HepG2 (cell line): ENCODE data around the gene CHST13.
A peak's percentile ranks its signal among the peaks of the same experiment; 100 is the strongest.

Source experiments
- IKZF1 ChIP-seq: fragments of 450-650 bp; IDR thresholded peaks from 2 replicates; pipeline ENCODE4 v1.7.1; 2016
- MYC ChIP-seq: sonication (generic); formaldehyde crosslinking; IDR thresholded peaks from 2 replicates; pipeline ENCODE4 v1.9.0; 2021; ENCODE audit warnings: missing genetic modification reagents, borderline replicate concordance
- PAF1 ChIP-seq: IDR thresholded peaks from 2 replicates; pipeline ENCODE4 v1.6.1; 2016; ENCODE audit warnings: missing genetic modification reagents, missing compliant biosample characterization
- POLR2G ChIP-seq: fragments of 200-400 bp; formaldehyde crosslinking; IDR thresholded peaks from 2 replicates; pipeline ENCODE4 v1.6.1; 2018; ENCODE audit warnings: mild to moderate bottlenecking, low read depth, low read length, moderate library complexity
- SMC3 ChIP-seq: IDR thresholded peaks from 2 replicates; pipeline ENCODE4 v1.6.1; 2011; ENCODE audit warnings: low read length, improper control_type of control experiment
- ZFX ChIP-seq: sonication (generic); formaldehyde crosslinking; IDR thresholded peaks from 2 replicates; pipeline ENCODE4 v1.4.0; 2020; ENCODE audit warnings: mild to moderate bottlenecking, low read depth, missing genetic modification reagents, moderate library complexity
- ZNF639 ChIP-seq: conservative IDR thresholded peaks from 2 replicates; pipeline ENCODE4 v1.6.1; 2018; ENCODE audit warnings: missing genetic modification reagents
- ZNF674 ChIP-seq: sonication (generic); formaldehyde crosslinking; IDR thresholded peaks from 2 replicates; pipeline ENCODE4 v1.5.0; 2020; ENCODE audit warnings: low read depth, mild to moderate bottlenecking, missing genetic modification reagents
- ZNF777 ChIP-seq: sonication (generic); formaldehyde crosslinking; IDR thresholded peaks from 2 replicates; pipeline ENCODE4 v1.4.0; 2020; ENCODE audit warnings: missing genetic modification reagents
- TF ChIP-seq, protein P1 (sequence below): IDR thresholded peaks from 2 replicates; pipeline ENCODE4 v1.6.1; 2016; ENCODE audit warnings: low read depth, missing genetic modification reagents, missing compliant biosample characterization
- TF ChIP-seq, protein P2 (sequence below): sonication (generic); formaldehyde crosslinking; IDR thresholded peaks from 2 replicates; pipeline ENCODE4 v1.4.0; 2020; ENCODE audit warnings: missing genetic modification reagents
- TF ChIP-seq, protein P3 (sequence below): sonication (generic); formaldehyde crosslinking; IDR thresholded peaks from 2 replicates; pipeline ENCODE4 v1.8.1; 2023; ENCODE audit warnings: mild to moderate bottlenecking, missing genetic modification reagents, borderline replicate concordance
- TF ChIP-seq, protein P4 (sequence below): sonication (generic); formaldehyde crosslinking; IDR thresholded peaks from 2 replicates; pipeline ENCODE4 v1.5.0; 2020; ENCODE audit warnings: mild to moderate bottlenecking, missing genetic modification reagents, moderate library complexity

DNA sequence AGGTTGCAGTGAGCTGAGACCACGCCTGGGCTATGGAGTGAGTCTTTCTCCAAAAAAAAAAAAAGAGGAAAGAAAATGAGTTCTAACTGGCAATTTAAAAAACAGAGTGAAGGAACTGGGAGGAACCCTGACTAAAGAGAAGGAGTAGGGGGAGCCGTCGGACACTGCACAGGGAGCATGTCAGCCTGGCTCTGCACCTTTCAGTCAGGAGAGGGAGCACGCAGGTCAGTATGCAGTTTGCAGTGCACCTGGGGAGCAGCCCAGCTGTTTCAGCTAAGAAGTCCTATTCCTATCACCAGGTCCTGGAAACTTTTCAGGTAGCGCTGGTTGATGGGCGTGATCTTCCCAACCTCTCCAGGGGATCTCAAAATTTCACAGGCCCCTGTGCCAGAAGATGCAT, 33.3 kb upstream of the CHST13 start:
- TF ChIP-seq, protein P1, sequence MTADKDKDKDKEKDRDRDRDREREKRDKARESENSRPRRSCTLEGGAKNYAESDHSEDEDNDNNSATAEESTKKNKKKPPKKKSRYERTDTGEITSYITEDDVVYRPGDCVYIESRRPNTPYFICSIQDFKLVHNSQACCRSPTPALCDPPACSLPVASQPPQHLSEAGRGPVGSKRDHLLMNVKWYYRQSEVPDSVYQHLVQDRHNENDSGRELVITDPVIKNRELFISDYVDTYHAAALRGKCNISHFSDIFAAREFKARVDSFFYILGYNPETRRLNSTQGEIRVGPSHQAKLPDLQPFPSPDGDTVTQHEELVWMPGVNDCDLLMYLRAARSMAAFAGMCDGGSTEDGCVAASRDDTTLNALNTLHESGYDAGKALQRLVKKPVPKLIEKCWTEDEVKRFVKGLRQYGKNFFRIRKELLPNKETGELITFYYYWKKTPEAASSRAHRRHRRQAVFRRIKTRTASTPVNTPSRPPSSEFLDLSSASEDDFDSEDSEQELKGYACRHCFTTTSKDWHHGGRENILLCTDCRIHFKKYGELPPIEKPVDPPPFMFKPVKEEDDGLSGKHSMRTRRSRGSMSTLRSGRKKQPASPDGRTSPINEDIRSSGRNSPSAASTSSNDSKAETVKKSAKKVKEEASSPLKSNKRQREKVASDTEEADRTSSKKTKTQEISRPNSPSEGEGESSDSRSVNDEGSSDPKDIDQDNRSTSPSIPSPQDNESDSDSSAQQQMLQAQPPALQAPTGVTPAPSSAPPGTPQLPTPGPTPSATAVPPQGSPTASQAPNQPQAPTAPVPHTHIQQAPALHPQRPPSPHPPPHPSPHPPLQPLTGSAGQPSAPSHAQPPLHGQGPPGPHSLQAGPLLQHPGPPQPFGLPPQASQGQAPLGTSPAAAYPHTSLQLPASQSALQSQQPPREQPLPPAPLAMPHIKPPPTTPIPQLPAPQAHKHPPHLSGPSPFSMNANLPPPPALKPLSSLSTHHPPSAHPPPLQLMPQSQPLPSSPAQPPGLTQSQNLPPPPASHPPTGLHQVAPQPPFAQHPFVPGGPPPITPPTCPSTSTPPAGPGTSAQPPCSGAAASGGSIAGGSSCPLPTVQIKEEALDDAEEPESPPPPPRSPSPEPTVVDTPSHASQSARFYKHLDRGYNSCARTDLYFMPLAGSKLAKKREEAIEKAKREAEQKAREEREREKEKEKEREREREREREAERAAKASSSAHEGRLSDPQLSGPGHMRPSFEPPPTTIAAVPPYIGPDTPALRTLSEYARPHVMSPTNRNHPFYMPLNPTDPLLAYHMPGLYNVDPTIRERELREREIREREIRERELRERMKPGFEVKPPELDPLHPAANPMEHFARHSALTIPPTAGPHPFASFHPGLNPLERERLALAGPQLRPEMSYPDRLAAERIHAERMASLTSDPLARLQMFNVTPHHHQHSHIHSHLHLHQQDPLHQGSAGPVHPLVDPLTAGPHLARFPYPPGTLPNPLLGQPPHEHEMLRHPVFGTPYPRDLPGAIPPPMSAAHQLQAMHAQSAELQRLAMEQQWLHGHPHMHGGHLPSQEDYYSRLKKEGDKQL (CRISPR knock-in tag), result no peak
- TF ChIP-seq, protein P2, sequence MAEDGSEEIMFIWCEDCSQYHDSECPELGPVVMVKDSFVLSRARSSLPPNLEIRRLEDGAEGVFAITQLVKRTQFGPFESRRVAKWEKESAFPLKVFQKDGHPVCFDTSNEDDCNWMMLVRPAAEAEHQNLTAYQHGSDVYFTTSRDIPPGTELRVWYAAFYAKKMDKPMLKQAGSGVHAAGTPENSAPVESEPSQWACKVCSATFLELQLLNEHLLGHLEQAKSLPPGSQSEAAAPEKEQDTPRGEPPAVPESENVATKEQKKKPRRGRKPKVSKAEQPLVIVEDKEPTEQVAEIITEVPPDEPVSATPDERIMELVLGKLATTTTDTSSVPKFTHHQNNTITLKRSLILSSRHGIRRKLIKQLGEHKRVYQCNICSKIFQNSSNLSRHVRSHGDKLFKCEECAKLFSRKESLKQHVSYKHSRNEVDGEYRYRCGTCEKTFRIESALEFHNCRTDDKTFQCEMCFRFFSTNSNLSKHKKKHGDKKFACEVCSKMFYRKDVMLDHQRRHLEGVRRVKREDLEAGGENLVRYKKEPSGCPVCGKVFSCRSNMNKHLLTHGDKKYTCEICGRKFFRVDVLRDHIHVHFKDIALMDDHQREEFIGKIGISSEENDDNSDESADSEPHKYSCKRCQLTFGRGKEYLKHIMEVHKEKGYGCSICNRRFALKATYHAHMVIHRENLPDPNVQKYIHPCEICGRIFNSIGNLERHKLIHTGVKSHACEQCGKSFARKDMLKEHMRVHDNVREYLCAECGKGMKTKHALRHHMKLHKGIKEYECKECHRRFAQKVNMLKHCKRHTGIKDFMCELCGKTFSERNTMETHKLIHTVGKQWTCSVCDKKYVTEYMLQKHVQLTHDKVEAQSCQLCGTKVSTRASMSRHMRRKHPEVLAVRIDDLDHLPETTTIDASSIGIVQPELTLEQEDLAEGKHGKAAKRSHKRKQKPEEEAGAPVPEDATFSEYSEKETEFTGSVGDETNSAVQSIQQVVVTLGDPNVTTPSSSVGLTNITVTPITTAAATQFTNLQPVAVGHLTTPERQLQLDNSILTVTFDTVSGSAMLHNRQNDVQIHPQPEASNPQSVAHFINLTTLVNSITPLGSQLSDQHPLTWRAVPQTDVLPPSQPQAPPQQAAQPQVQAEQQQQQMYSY (CRISPR knock-in tag), result no peak
- no peak for TF ChIP-seq ZNF777 (CRISPR knock-in tag)
- no peak for TF ChIP-seq MYC (CRISPR knock-in tag)
- TF ChIP-seq, protein P3, sequence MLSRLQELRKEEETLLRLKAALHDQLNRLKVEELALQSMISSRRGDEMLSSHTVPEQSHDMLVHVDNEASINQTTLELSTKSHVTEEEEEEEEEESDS (CRISPR knock-in tag), result no peak
- TF ChIP-seq ZNF674, result no peak
- TF ChIP-seq SMC3, result peak; percentile 29
- TF ChIP-seq POLR2G, result no peak
- no peak for TF ChIP-seq IKZF1
- no peak for TF ChIP-seq ZFX
- no peak for TF ChIP-seq ZNF639 (CRISPR knock-in tag)
- TF ChIP-seq PAF1 (CRISPR knock-in tag), result no peak
- TF ChIP-seq, protein P4, sequence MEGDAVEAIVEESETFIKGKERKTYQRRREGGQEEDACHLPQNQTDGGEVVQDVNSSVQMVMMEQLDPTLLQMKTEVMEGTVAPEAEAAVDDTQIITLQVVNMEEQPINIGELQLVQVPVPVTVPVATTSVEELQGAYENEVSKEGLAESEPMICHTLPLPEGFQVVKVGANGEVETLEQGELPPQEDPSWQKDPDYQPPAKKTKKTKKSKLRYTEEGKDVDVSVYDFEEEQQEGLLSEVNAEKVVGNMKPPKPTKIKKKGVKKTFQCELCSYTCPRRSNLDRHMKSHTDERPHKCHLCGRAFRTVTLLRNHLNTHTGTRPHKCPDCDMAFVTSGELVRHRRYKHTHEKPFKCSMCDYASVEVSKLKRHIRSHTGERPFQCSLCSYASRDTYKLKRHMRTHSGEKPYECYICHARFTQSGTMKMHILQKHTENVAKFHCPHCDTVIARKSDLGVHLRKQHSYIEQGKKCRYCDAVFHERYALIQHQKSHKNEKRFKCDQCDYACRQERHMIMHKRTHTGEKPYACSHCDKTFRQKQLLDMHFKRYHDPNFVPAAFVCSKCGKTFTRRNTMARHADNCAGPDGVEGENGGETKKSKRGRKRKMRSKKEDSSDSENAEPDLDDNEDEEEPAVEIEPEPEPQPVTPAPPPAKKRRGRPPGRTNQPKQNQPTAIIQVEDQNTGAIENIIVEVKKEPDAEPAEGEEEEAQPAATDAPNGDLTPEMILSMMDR (CRISPR knock-in tag), result peak; percentile 70
